Neural crest cell (in vitro differentiated cells): ENCODE data around the gene RASAL1. TPM values are rescaled to one million over a fixed set of nuclear protein-coding genes. Genes with fewer than 3 reads are reported as not detected.

Experiments
- DNase-seq: peaks from one replicate; pipeline ENCODE4 v3.0.0; 2021; ENCODE audit warnings: low read depth, mixed read lengths, low spot score
- H3K27ac Mint-ChIP-seq: one replicate; pipeline ENCODE4 v1.8.0; 2021; ENCODE audit warnings: mild to moderate bottlenecking, mixed read lengths; ENCODE audit not compliant: unreplicated experiment
- H3K27me3 Mint-ChIP-seq: 2 replicates; pipeline ENCODE4 v1.8.0; 2021; ENCODE audit warnings: low read depth, mild to moderate bottlenecking, mixed read lengths
- H3K36me3 Mint-ChIP-seq: 2 replicates; pipeline ENCODE4 v1.8.0; 2021; ENCODE audit warnings: low read depth, mild to moderate bottlenecking, mixed read lengths
- H3K4me1 Mint-ChIP-seq: 2 replicates; pipeline ENCODE4 v1.8.0; 2021; ENCODE audit warnings: mixed read lengths
- H3K4me3 Mint-ChIP-seq: one replicate; pipeline ENCODE4 v1.8.0; 2021; ENCODE audit warnings: mild to moderate bottlenecking, mixed read lengths
- H3K9me3 Mint-ChIP-seq: 2 replicates; pipeline ENCODE4 v1.8.0; 2021; ENCODE audit warnings: mixed read lengths
- CTCF ChIP-seq: fragments of 200-600 bp; sonication (generic); conservative IDR thresholded peaks from 2 replicates; pipeline ENCODE4 v1.5.0; 2021; ENCODE audit warnings: antibody characterized with exemption, mild to moderate bottlenecking
- total RNA-seq: library from RNA; stranded (reverse); gene quantifications from 2 replicates; pipeline ENCODE4 v1.2.1, GENCODE V29; 2021

The RASAL1 gene
- total RNA-seq, 1 donor from 2014 or later = not detected

- no peak overlapping the region for H3K4me3 Mint-ChIP-seq
- H3K27me3 Mint-ChIP-seq = peaks cover 37% of the 10 kb centered on the region
- H3K27ac Mint-ChIP-seq = no peak overlapping the region
- no peaks in the 10 kb centered on the region for H3K9me3 Mint-ChIP-seq
- no peaks in the 10 kb centered on the region for H3K36me3 Mint-ChIP-seq
- no peak for TF ChIP-seq CTCF
- no peaks in the 10 kb centered on the region for H3K4me1 Mint-ChIP-seq
- DNase-seq = no peak
These were observed 51.6 kb downstream of the RASAL1 start for GRCh38 chr12:113083863-113084435.

GRCh38 chr12:113082486-113083148 lies 52.9 kb downstream of the RASAL1 start:
- H3K27me3 Mint-ChIP-seq = peaks cover 43% of the 10 kb centered on the region
- no peak overlapping the region for H3K27ac Mint-ChIP-seq
- no peaks in the 10 kb centered on the region for H3K9me3 Mint-ChIP-seq
- TF ChIP-seq CTCF = no peak
- no peak for DNase-seq
- no peaks in the 10 kb centered on the region for H3K4me1 Mint-ChIP-seq
- no peak overlapping the region for H3K4me3 Mint-ChIP-seq
- no peaks in the 10 kb centered on the region for H3K36me3 Mint-ChIP-seq

- Mint-ChIP-seq H3K27me3 (peaks cover 48% of the 10 kb centered on the region), H3K4me3 (no peak overlapping the region), H3K9me3 (no peaks in the 10 kb centered on the region), H3K4me1 (no peaks in the 10 kb centered on the region), H3K36me3 (no peaks in the 10 kb centered on the region), H3K27ac (peak overlapping the region; percentile 67)
- DNase-seq = no peak
- TF ChIP-seq CTCF = no peak
These were observed 53.7 kb downstream of the RASAL1 start for GRCh38 chr12:113081873-113082272.

GRCh38 chr12:113077859-113078255 lies 57.7 kb downstream of the RASAL1 start:
- Mint-ChIP-seq H3K9me3 (no peaks in the 10 kb centered on the region), H3K27ac (no peak overlapping the region), H3K36me3 (no peaks in the 10 kb centered on the region), H3K4me1 (no peaks in the 10 kb centered on the region), H3K4me3 (no peak overlapping the region), H3K27me3 (peaks cover 82% of the 10 kb centered on the region)
- DNase-seq = no peak
- TF ChIP-seq CTCF = no peak

- no peak for DNase-seq
These were observed 58.3 kb downstream of the RASAL1 start for GRCh38 chr12:113077057-113077858.

More at GRCh38 chr12:113077057-113077858, 58.3 kb downstream of the RASAL1 start:
- Mint-ChIP-seq H3K27me3 (peaks cover 80% of the 10 kb centered on the region), H3K4me1 (no peaks in the 10 kb centered on the region), H3K9me3 (no peaks in the 10 kb centered on the region), H3K36me3 (no peaks in the 10 kb centered on the region), H3K27ac (no peak overlapping the region), H3K4me3 (no peak overlapping the region)
- no peak for TF ChIP-seq CTCF
